ENCODE data around the gene SH2D2A. TPM values are rescaled to one million over a fixed set of nuclear protein-coding genes. Genes with fewer than 3 reads are reported as not detected.

Gene SH2D2A
- total and polyA plus RNA-seq, 2 donors (not counting 1 experiment from before 2014, with no cell fraction given): 0.73 to 2.1 TPM

- Histone ChIP-seq H3K36me3 (replicated peaks in 1 of 2; ENCODE audit: control extremely low read depth in 1 of 2, control insufficient read depth in 1 of 2, extremely low read depth in 1 of 2, insufficient read depth in 2 of 2, low read length in 1 of 2) (peaks cover 1 to 18% of the 10 kb centered on the region in 2 experiments), H2AFZ (ENCODE audit: insufficient read depth, low read depth, low read length, poor library complexity, severe bottlenecking) (peak overlapping the region; percentile 68), H3K4me3 (ENCODE audit: control extremely low read depth in 1 of 5, extremely low read depth in 1 of 5, insufficient read depth in 1 of 5, low read depth in 2 of 5, low read length in 4 of 5) (peak overlapping the region; percentile 76 to 97 (median 86)), H3K4me1 (ENCODE audit: control insufficient read depth in 2 of 2, insufficient read depth in 2 of 2, low read length in 2 of 2) (peaks cover 27 to 32% of the 10 kb centered on the region in 2 donors), H3K27me3 (replicated peaks in 1 of 4; ENCODE audit: control extremely low read depth in 1 of 4, control insufficient read depth in 3 of 4, insufficient read depth in 4 of 4, low read length in 3 of 4) (no peaks in the 10 kb centered on the region), H4K20me1 (ENCODE audit: control insufficient read depth, insufficient read depth, low read length, poor library complexity, severe bottlenecking) (peaks cover 17% of the 10 kb centered on the region), H3K9ac (ENCODE audit: low read length) (peak overlapping the region; percentile 94), H3K9me3 (ENCODE audit: control extremely low read depth in 1 of 3, control insufficient read depth in 2 of 3, insufficient read depth in 1 of 3, low read length in 2 of 3) (no peaks in the 10 kb centered on the region), H3K79me2 (ENCODE audit: control insufficient read depth, insufficient read depth, low read length) (peaks cover 57% of the 10 kb centered on the region), H3K27ac (ENCODE audit: low read length in 2 of 2) (peak overlapping the region; percentile 91 to 97), H3K4me2 (replicated peaks; ENCODE audit: low read depth, low read length, poor library complexity, severe bottlenecking) (peak overlapping the region; percentile 92)
- CTCF ChIA-PET: interaction anchor here (0.6 to 9.0 kb wide), 8 partner anchors 16 to 78 kb away, joined by 3 to 87 read pairs (median 4); partner anchors contain the start of genes HDGF, ISG20L2, METTL25B and MRPL24
- H3K4me3 Mint-ChIP-seq: no peak overlapping the region
- no peaks in the 10 kb centered on the region for H3K9me3 Mint-ChIP-seq (ENCODE audit: insufficient read depth)
- intact Hi-C loops (cut with micrococcal nuclease): loop anchor here (1.0 to 5.0 kb wide), 6 partner anchors 17 to 486 kb away; partner anchors contain the start of genes GPATCH4, HDGF, ISG20L2 and METTL25B
- WGBS (ENCODE audit: insufficient coverage): 2% methylated on average over 17 of the region's 31 CpGs
- no peak overlapping the region for H3K27ac Mint-ChIP-seq
- POLR2A ChIA-PET: interaction anchor here (1.1 to 3.1 kb wide), 6 partner anchors 16 to 42 kb away, joined by 3 to 43 read pairs (median 16); partner anchors contain the start of genes HDGF, ISG20L2, METTL25B and MRPL24
- peaks cover 38% of the 10 kb centered on the region for H3K4me1 Mint-ChIP-seq
- ATAC-seq (ENCODE audit: low read depth): peak; percentile 1
- no peak for DNase-seq
- TF ChIP-seq EZH2 (IDR thresholded peaks at IDR 0.05; ENCODE audit: borderline replicate concordance, insufficient read depth, low read depth, low read length, poor library complexity, severe bottlenecking): no peak
- no peak for TF ChIP-seq CTCF (IDR thresholded peaks at IDR 0.05)
- H3K27me3 Mint-ChIP-seq: no peaks in the 10 kb centered on the region
These were observed 48.6 kb downstream of the SH2D2A start for GRCh38 chr1:156767879-156768604.

Measured in B cell (primary cell).